CMK (cell line): Measurements from ENCODE around the gene SH2D5.

Experiments used
- DNase-seq: peaks from one replicate; pipeline ENCODE4 v3.0.0-alpha.2; 2010; ENCODE audit warnings: low read depth

The SH2D5 gene

DNA sequence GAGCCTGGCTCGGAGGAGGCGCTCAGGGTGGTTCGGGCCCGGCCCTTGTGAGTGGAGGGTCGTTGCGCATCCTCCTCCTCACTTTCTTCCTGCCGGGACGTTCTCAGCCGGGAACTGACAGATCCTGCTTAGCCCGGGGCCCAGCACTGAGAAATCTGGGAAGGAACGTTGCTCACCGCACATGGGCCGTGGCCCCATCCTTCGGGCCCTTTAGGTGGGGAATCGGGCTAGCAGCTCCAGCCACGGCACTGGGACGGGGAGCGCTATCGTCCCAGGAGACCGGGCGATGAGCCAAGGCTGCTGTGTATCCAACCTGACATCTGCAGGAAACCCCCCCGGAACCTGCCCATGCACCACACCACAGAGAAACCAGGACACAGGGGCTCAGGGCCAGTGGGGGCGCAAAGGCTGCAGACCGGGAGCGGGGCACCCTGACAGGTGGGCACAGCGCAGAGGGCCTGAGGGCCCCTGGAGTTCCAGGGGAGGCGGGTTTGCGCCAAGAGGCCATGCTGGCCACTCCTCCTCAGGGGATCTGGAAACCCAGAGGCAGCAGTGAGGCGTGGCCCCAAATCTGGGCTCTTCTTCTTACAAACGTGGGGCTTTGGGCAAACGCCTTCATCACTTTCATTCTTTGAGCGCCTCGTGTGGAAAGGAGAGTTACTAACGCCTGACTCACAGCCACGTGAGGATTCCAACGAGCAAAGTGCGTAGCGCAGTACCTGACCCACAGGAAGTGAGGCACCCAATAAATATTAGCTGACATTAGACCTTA lies at the start of gene SH2D5:
SH2D5 (minus strand) TSS at position 116 of the 772 bp plus-strand sequence. CDS start 4,659 bp downstream, outside the sequence.
- DNase-seq: no peak

DNA sequence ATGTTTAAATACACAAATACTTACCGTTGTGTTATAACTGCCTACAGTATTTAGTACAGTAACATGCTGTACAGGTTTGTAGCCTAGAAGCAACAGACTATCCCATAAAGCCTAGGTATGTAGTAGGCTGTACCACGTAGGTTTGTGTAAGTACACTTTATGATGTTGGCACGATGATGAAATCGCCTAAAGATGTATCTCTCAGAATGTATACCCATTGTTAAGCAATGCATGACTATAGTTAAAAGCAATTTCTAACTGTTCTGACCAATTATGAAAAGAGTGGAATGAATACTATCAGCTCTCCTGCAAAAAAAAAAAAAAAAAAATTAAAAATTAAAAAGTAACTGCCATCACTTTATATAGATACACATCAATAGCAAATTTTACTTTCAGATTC lies 43.2 kb upstream of the SH2D5 start:
- no peak for DNase-seq

GRCh38 chr1:20771780-20772179 lies 39.3 kb upstream of the SH2D5 start:
- DNase-seq: no peak

DNA sequence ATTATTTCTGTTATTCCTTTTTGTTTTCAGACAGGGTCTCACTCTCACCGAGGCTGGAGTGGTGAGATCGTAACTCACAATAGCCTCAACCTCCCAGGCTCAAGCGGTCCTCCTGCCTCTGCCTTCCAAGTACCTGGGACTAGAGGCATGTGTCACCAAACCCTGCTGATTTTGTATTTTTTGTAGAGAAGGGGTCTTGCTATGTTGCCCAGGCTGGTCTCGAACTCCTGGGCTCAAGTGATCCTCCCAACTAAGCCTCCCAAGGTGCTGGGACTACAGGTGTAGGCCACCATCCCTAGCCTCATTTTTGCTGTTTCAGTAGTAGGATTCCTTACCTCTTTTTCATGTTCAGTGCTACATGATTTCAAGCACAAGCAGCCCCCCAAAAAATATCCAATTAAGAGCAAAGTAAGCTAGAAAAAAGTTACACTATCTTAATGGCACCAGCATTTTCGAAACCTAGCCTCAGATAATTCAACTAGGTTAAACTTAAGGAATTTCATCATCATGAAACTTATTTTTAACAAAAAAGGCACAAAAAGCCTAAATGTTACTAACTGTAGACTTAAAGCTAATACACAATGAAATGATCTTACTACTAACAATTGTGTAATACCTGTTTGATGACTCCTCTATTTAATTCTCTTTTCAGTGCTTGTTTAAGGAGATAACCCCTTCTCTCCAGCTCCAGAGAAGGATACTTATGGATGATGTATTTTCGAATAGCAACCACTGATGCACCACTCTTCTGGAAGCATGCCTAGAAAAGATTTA lies 38.0 kb upstream of the SH2D5 start:
- no peak for DNase-seq

DNA sequence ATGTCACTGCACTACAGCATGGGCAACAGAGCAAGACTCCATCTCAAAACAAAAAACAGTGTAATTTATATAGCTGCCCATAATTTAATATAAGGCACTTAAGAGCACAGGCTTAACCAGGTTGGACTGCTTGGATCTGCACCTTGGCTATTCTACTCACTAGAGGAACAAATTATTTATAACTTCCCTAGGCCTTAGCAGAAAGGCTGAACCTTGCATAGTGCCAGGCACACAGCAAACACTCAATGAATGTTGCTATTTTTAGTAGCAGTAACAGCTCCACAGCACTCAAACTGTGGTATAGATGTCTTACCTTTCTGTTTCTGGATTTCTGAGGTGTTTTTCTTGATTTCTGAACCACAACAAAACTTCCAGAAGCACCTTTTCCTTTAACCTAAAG lies 34.8 kb upstream of the SH2D5 start:
- DNase-seq: no peak

- DNase-seq: no peak
Observed at GRCh38 chr1:20763417-20763816, 30.9 kb upstream of the SH2D5 start.

DNA sequence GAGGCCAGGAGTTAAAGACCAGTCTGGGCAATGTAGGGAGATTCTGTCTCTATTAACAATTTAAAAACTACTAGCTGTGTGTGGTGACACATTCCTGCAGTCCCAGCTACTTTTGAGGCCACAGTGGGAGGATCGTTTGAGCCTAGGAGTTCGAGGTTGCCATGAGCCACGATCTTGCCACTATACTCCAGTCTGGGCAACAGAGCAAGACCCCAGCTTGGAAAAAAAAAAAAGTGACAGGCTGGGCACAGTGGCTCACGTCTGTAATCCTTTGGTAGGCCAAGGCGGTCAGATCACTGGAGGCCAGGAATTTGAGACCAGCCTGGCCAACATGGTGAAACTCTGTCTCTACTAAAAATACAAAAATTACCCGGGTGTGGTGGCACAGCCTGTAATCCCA lies 27.8 kb upstream of the SH2D5 start:
- DNase-seq: no peak

DNA sequence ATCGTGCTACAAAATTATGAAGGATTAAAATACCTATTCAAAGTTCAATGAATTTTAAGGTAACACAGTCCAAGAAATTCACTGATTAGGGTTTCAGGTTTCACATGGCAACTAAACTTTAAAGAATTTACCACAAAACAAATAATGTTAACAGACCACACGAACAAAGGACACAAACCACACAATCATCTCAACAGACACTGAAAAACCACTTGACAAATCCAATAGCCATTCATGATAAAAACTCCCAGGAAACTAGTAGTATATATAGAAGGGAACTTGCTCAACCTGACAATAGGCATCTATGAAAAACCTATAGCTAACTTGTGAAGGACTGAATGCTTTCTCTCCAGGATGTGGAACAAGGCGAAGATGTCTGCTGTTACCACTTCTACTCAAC lies 21.1 kb upstream of the SH2D5 start:
- no peak for DNase-seq

DNA sequence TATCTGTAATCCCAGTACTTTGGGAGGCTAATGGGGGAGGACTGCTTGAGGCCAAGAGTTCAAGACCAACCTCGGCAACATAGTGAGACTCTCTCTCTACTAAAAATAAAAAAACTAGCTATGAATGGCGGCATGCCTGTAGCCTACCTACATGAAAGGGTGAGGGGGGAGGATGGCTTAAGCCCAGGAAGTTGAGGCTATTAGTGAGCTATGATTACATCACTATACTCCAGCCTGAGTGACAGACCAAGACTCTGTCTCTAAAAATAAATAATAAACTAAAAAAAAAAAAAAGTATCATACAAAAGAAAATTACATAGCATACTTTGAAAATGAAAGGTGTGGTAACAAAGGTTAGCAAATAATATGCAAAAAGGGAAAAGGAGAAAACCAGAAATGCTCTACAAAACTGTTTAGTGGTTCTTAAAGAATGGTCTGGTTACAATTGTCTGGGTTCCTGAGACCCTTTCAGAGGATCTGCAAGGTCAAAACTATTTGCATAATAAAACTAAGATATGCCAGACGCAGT lies 19.0 kb upstream of the SH2D5 start:
- no peak for DNase-seq

DNA sequence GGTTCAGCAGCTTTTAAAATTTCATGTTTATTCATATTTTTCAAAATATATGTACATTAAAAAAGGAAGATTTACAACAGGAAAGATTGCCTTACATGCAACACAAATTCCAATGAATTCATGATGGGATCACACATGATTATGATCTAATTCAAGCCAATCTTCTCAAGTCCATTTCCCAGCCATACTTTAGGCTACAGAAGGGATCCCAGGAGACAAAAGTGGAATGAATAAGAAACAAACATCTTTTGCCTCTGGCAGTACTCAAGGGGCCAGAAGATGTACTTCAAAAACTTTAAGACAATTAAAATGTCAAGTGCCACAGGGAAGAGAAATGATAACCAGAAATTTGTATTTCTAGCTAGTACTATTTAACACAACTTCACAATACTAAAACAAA lies 10.2 kb upstream of the SH2D5 start:
- DNase-seq: no peak

DNA sequence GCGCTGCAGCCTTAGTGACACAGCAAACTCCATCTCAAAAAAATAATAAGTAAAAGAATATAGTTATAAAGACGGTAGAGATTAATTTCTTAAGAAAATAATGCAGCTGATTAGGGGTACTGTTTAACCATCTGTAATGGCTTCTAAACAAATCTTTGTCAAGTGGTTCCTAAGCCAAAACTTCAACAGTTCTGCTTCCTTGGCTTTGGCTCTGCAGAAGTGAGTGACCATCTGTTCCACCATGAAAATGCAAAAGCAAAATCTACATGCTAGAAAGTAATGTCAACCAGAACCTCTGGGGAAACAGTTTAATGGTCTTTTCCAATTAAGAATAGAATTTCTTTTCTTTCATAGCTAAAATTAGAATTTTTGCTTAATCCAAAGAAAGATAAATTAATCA lies 8.3 kb upstream of the SH2D5 start:
- no peak for DNase-seq

DNA sequence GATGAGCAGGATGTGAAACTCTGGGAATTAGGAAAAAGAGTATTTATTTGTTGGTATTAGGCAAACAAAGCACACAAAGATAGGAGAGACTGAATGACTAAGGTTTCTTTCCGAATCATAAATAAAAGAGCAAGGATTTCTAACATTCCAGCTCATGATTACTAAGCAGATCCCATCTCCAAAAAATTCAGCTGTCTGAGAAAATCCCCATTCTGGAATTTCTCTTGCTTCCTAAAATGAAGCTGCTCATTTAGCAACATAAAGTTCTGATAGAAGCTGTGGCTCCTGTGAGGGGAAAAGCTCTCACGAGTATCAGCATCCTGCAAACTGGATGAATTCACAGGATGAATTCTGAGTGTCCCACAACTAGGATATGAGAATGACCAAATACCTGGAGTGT lies 6.7 kb upstream of the SH2D5 start:
- no peak for DNase-seq

- no peak for DNase-seq
Observed at GRCh38 chr1:20735581-20736111, 3.1 kb upstream of the SH2D5 start.

DNA sequence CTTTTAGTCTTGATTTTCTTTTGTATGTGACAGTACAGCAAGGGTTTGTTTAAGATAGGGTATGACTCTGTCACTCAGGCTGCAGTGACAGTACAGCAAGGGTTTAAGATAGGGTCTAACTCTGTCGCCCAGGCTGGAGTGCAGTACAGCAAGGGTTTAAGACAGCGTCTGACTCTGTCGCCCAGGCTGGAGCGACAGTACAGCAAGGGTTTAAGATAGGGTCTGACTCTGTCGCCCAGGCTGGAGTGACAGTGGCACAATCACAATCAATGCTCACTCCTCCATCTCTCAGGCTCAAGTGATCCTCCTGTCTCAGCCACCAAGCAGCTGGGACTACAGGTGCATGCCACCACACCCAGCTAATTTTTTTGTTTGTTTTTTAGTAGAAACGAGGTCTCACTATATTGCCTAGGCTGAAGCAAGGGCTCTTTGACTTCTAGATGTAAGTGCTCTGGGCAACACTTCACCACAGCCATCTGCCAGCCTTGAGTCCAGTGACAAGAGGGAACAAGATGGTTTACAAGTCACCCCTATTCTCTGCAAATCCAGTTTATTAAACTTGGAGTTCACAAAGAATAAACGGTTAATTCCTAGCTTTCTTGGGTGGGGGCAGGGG lies 965 bp upstream of the SH2D5 start:
- DNase-seq: no peak

GRCh38 chr1:20732071-20732587 lies 374 bp downstream of the SH2D5 start:
- DNase-seq: no peak

DNA sequence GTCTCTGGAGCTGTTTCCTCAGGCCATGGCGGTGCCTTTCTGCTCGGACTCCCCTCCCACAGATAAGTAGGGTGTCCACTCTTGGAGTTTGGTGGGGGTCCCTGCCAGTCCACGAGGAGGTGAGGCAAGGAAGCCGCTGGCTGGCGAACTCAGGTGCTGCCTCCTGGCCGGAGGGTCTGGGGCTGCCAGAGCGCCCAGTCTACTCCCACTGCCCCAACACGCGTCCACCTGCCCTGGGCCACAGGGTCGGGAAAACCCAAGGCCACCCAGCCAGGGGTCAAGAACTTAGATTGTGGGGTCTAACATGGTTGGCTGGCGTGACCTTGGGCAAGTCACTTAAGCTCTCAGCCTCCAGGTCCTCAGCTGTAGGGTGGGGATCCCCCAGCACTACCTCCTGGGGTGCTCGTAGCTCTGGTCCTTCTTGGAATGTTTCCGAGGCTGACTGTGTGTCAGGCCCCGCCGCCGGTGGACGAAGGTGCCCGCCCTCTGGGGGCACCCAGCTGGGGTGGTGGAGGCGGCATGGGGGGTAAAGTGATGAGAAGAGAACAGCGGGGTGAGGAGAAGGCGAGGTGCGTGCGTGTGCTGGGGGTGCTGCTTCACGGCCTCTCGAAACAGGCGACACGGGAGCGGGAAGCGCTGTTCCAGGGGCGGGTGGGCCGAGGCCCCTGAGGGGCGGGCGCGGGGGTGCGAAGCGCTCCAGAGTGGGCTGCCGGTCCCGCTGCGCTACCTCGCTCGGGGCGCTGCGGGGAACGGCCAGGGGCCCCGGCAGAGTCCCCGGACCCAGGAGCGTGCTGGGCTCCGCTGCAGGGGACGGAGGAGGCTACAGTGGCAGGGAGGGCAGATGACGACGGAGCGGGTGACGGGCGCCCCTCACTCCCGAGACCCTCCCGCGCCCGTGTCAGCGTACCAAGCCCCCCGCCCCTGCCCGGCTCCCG lies 1.2 kb downstream of the SH2D5 start:
- no peak for DNase-seq

DNA sequence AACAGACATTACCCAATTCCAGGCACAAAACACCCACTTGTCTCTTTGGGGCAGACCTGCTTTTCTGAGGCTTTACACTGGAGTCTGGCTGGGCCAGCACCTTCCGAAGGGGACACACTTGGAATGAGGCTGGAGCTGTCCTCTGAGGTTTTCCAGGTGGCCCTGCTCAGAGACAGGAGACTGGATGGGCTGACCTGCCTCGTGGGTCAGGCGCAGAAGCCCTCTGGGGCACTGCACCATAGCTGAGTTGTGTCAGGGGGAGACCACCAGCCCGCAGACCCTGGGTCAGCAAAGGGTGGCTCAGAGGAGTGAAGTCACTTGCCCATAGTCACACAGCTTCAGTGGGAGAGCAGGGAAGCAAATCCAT lies 1.8 kb downstream of the SH2D5 start:
- DNase-seq: no peak

DNA sequence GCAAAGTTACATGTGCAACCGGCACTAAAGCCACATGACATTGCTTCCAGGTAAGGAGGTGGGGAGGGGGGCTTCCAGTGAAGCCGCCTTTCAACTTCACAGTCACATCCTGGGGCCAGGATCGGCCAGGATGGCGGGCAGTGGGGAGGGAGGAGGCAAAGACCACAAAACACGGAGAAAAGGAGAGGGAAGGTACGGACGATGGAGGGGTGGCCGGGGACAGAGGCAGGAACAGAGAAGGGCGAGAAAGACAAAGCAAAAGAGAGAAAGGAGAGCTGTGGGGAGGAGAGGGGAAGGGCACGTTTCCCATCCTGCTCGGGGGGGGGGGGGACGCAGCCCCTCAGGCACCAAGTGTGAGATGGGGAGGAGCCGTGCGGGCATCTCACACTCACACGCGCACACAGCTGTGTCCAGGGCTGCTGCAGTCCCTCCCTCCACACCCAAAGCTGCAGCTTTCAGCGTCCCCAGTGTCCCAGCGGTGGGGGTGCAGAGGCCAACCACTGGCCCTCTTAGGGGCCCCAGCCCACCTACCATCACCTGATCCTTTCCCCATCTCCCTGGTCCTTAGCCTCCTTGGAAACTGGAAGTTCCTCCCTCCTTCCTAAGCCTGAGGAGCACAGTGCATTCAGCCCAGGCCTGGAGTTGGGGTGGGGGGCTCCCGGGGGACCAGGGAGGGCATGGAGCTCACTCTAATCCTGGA lies 2.4 kb downstream of the SH2D5 start:
- DNase-seq: no peak

GRCh38 chr1:20729155-20729931 lies 3.2 kb downstream of the SH2D5 start:
- DNase-seq: no peak
